SIG-M5 treated with dmso at 0.1 percent for 504 hours (cell line): ENCODE results near the gene TNRC6C.

Experiments used
- DNase-seq: peaks from one replicate; lab custom pipeline; 2025; ENCODE audit not compliant: unreplicated experiment; lab: John Stamatoyannopoulos, UW

The TNRC6C gene

GRCh38 chr17:78124081-78124835 is 165.8 kb downstream of the TNRC6C start:
- peak; percentile 92 for DNase-seq

- DNase-seq, result no peak
These were observed 166.3 kb downstream of the TNRC6C start for GRCh38 chr17:78124836-78125137.

GRCh38 chr17:78125138-78125913 is 166.8 kb downstream of the TNRC6C start:
- DNase-seq, result no peak

- DNase-seq, result no peak
These were observed 167.7 kb downstream of the TNRC6C start for GRCh38 chr17:78125976-78126894.

- DNase-seq, result no peak
These were observed 168.4 kb downstream of the TNRC6C start for GRCh38 chr17:78126895-78127238.

GRCh38 chr17:78127239-78127887 is 168.9 kb downstream of the TNRC6C start:
- DNase-seq, result peak; percentile 74

GRCh38 chr17:78127888-78128550 is 169.5 kb downstream of the TNRC6C start:
- DNase-seq, result no peak

- peak; percentile 65 for DNase-seq
These were observed 170.2 kb downstream of the TNRC6C start, which contains the start of gene TMC6 for GRCh38 chr17:78128551-78129350. Gene TMC6, minus strand, starts transcription at chr17:78128755. Its CDS starts 1,923 bp downstream, at chr17:78126832.

GRCh38 chr17:78129351-78130089 is 171.0 kb downstream of the TNRC6C start:
- no peak for DNase-seq

- no peak for DNase-seq
These were observed 171.6 kb downstream of the TNRC6C start for GRCh38 chr17:78130090-78130436.

GRCh38 chr17:78130437-78131101 is 172.1 kb downstream of the TNRC6C start, which contains the start of gene TMC8:
Gene TMC8, plus strand, starts transcription at chr17:78130771. Its CDS starts 818 bp downstream, at chr17:78131589.
- peak; percentile 82 for DNase-seq

GRCh38 chr17:78131172-78132083 is 172.9 kb downstream of the TNRC6C start:
- DNase-seq, result no peak

GRCh38 chr17:78132084-78132676 is 173.7 kb downstream of the TNRC6C start:
- DNase-seq, result peak; percentile 34

GRCh38 chr17:78132767-78133178 is 174.3 kb downstream of the TNRC6C start:
- no peak for DNase-seq

- DNase-seq, result no peak
These were observed 174.9 kb downstream of the TNRC6C start for GRCh38 chr17:78133179-78133951.
